ENCODE results near the gene NOXO1.

DNA sequence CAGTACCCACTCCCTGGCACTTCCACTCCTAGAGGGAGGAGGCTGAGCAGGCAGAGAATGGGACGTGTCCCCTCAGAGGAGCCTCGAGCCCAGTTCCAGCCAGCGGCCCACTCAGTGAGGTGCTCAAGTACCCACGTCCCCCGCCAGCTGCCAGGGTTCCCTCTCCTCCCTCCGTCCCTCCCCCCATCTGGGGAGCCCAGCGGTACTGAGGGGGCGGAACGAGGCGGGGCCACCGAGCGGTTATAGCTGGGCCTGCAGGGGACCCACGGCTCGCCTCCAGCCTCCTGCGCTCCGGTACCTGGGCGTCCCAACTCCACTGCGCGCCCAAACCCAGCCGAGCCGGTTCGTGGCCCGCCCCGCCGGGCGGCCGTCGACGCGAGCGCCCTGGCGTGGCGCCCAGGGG is 38.2 kb upstream of the NOXO1 start, which contains the start of gene NPW:
- TF ChIP-seq, protein P1, sequence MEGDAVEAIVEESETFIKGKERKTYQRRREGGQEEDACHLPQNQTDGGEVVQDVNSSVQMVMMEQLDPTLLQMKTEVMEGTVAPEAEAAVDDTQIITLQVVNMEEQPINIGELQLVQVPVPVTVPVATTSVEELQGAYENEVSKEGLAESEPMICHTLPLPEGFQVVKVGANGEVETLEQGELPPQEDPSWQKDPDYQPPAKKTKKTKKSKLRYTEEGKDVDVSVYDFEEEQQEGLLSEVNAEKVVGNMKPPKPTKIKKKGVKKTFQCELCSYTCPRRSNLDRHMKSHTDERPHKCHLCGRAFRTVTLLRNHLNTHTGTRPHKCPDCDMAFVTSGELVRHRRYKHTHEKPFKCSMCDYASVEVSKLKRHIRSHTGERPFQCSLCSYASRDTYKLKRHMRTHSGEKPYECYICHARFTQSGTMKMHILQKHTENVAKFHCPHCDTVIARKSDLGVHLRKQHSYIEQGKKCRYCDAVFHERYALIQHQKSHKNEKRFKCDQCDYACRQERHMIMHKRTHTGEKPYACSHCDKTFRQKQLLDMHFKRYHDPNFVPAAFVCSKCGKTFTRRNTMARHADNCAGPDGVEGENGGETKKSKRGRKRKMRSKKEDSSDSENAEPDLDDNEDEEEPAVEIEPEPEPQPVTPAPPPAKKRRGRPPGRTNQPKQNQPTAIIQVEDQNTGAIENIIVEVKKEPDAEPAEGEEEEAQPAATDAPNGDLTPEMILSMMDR (conservative IDR thresholded peaks at IDR 0.05; ENCODE audit: low read depth, low read length) = no peak
- TF ChIP-seq EZH2 (IDR thresholded peaks at IDR 0.05; ENCODE audit: borderline replicate concordance, low read depth, low read length, poor library complexity, severe bottlenecking) = no peak

All from A673 (cell line).